ENCODE data around the gene ACOT12. TPM values are rescaled to one million over a fixed set of nuclear protein-coding genes. Genes with fewer than 3 reads are reported as not detected.

ACOT12 gene
- total and polyA plus RNA-seq, 2 of the 13 experiments (the other 11 are each of a cell fraction or from before 2014, with no cell fraction given): not detected

- TF ChIP-seq DZIP1 (CRISPR knock-in tag; IDR thresholded peaks at IDR 0.05) (no peak), HOXA3 (CRISPR knock-in tag; IDR thresholded peaks at IDR 0.05) (peak; percentile 72), ZNF296 (CRISPR knock-in tag; conservative IDR thresholded peaks at IDR 0.05) (no peak), GRHL1 (CRISPR knock-in tag; conservative IDR thresholded peaks at IDR 0.05) (no peak), CEBPG (CRISPR knock-in tag; IDR thresholded peaks at IDR 0.05) (peak; percentile 45; the same call in 1 of the 2 replicates), PPARG (CRISPR knock-in tag; conservative IDR thresholded peaks at IDR 0.05) (peak; percentile 96), ZNF124 (CRISPR knock-in tag; IDR thresholded peaks at IDR 0.05) (no peak), ZNF703 (CRISPR knock-in tag; IDR thresholded peaks at IDR 0.05; ENCODE audit: borderline replicate concordance) (no peak), ZBTB34 (CRISPR knock-in tag; IDR thresholded peaks at IDR 0.05) (no peak; the same call in 1 of the 2 replicates), TEF (CRISPR knock-in tag; IDR thresholded peaks at IDR 0.05) (no peak), HNF1A (IDR thresholded peaks at IDR 0.05; ENCODE audit: low read depth) (peak; percentile 85; the same call in 1 of the 2 replicates), HNF1A (CRISPR knock-in tag; IDR thresholded peaks at IDR 0.05; ENCODE audit: borderline replicate concordance) (peak; percentile 81; the same call in 1 of the 2 replicates), NAIF1 (CRISPR knock-in tag; IDR thresholded peaks at IDR 0.05; ENCODE audit: borderline replicate concordance) (no peak), ZNF780A (CRISPR knock-in tag; IDR thresholded peaks at IDR 0.05) (no peak), NFE2L2 (IDR thresholded peaks at IDR 0.05; ENCODE audit: low read length) (no peak), ASH2L (IDR thresholded peaks at IDR 0.05; ENCODE audit: insufficient read length, low read depth, low read length) (peak; percentile 64), MED13 (CRISPR knock-in tag; IDR thresholded peaks at IDR 0.05) (no peak; the same call in 1 of the 2 replicates), POGK (CRISPR knock-in tag; conservative IDR thresholded peaks at IDR 0.05) (no peak)
Observed at GRCh38 chr5:81353189-81353588, 40.7 kb downstream of the ACOT12 start (continued).
